ENCODE measurements around the gene NT5DC4.

The NT5DC4 gene

GRCh38 chr2:112733871-112734270 lies 13.1 kb downstream of the NT5DC4 start:
- no peaks in the 10 kb centered on the region for H3K27me3 ChIP-seq (ENCODE audit: control insufficient read depth, low read length)
- no peak for TF ChIP-seq EZH2phosphoT487 (IDR thresholded peaks at IDR 0.05; ENCODE audit: borderline replicate concordance, low read length)
- no peak for TF ChIP-seq CTCF (IDR thresholded peaks at IDR 0.05; ENCODE audit: low read depth, low read length, poor library complexity, severe bottlenecking)
- H3K9me3 ChIP-seq (ENCODE audit: control insufficient read depth, insufficient read depth, low read length), result no peaks in the 10 kb centered on the region
- H3F3A ChIP-seq (ENCODE audit: control insufficient read depth, insufficient read depth), result peaks cover 4% of the 10 kb centered on the region; the same call in 1 of the 2 replicates
- peaks cover 20% of the 10 kb centered on the region for H3K36me3 ChIP-seq (ENCODE audit: control insufficient read depth, low read length)
- H4K20me1 ChIP-seq (ENCODE audit: control insufficient read depth, insufficient read depth, low read depth, low read length), result no peaks in the 10 kb centered on the region
- H3K79me2 ChIP-seq (ENCODE audit: control insufficient read depth, low read length), result no peaks in the 10 kb centered on the region
- no peaks in the 10 kb centered on the region for H3K9me2 ChIP-seq (replicated peaks; ENCODE audit: control insufficient read depth, low read length)
- no peaks in the 10 kb centered on the region for H3K4me1 ChIP-seq (ENCODE audit: control insufficient read depth, low read length)
- no peak overlapping the region for H3K27ac ChIP-seq (ENCODE audit: low read depth, low read length)
- no peak overlapping the region for H3K4me2 ChIP-seq (ENCODE audit: low read length)
- no peak overlapping the region for H3K4me3 ChIP-seq (ENCODE audit: low read length)

GRCh38 chr2:112737542-112738232 lies 16.9 kb downstream of the NT5DC4 start:
- Histone ChIP-seq H3K36me3 (ENCODE audit: control insufficient read depth, low read length) (peaks cover 53% of the 10 kb centered on the region), H3K79me2 (ENCODE audit: control insufficient read depth, low read length) (no peaks in the 10 kb centered on the region), H3K27me3 (ENCODE audit: control insufficient read depth, low read length) (no peaks in the 10 kb centered on the region), H3K27ac (ENCODE audit: low read depth, low read length) (no peak overlapping the region), H3F3A (ENCODE audit: control insufficient read depth, insufficient read depth) (peaks cover 4% of the 10 kb centered on the region; the same call in 1 of the 2 replicates), H3K9me3 (ENCODE audit: control insufficient read depth, insufficient read depth, low read length) (no peaks in the 10 kb centered on the region), H3K9me2 (replicated peaks; ENCODE audit: control insufficient read depth, low read length) (no peaks in the 10 kb centered on the region), H3K4me2 (ENCODE audit: low read length) (no peak overlapping the region), H3K4me3 (ENCODE audit: low read length) (no peak overlapping the region), H4K20me1 (ENCODE audit: control insufficient read depth, insufficient read depth, low read depth, low read length) (no peaks in the 10 kb centered on the region), H3K4me1 (ENCODE audit: control insufficient read depth, low read length) (no peaks in the 10 kb centered on the region)
- no peak for TF ChIP-seq EZH2phosphoT487 (IDR thresholded peaks at IDR 0.05; ENCODE audit: borderline replicate concordance, low read length)
- TF ChIP-seq CTCF (IDR thresholded peaks at IDR 0.05; ENCODE audit: low read depth, low read length, poor library complexity, severe bottlenecking), result no peak

- Histone ChIP-seq H3K27me3 (ENCODE audit: control insufficient read depth, low read length) (no peaks in the 10 kb centered on the region), H3K4me2 (ENCODE audit: low read length) (no peak overlapping the region), H3K79me2 (ENCODE audit: control insufficient read depth, low read length) (no peaks in the 10 kb centered on the region), H3K27ac (ENCODE audit: low read depth, low read length) (no peak overlapping the region), H3F3A (ENCODE audit: control insufficient read depth, insufficient read depth) (peaks cover 4% of the 10 kb centered on the region; the same call in 1 of the 2 replicates), H3K4me1 (ENCODE audit: control insufficient read depth, low read length) (no peaks in the 10 kb centered on the region), H3K9me2 (replicated peaks; ENCODE audit: control insufficient read depth, low read length) (no peaks in the 10 kb centered on the region), H3K9me3 (ENCODE audit: control insufficient read depth, insufficient read depth, low read length) (no peaks in the 10 kb centered on the region), H4K20me1 (ENCODE audit: control insufficient read depth, insufficient read depth, low read depth, low read length) (no peaks in the 10 kb centered on the region), H3K36me3 (ENCODE audit: control insufficient read depth, low read length) (peaks cover 75% of the 10 kb centered on the region), H3K4me3 (ENCODE audit: low read length) (no peak overlapping the region)
- TF ChIP-seq CTCF (IDR thresholded peaks at IDR 0.05; ENCODE audit: low read depth, low read length, poor library complexity, severe bottlenecking), result no peak
- TF ChIP-seq EZH2phosphoT487 (IDR thresholded peaks at IDR 0.05; ENCODE audit: borderline replicate concordance, low read length), result no peak
Observed at GRCh38 chr2:112740527-112740926, 19.7 kb downstream of the NT5DC4 start.

Measured in DOHH2 (cell line).